Karpas-422 (cell line): ENCODE results near the gene IFITM10. TPM values are rescaled to one million over a fixed set of nuclear protein-coding genes. Genes with fewer than 3 reads are reported as not detected.
"Not testable (repeated sequence)": the region's sequence is repeated elsewhere in the genome, so short reads cannot be mapped to it uniquely, and the experiment has no call there.

Source experiments
- DNase-seq: peaks from one replicate; pipeline ENCODE4 v3.0.0-alpha.2; 2015
- H2AFZ ChIP-seq: fragments of 200-600 bp; sonication (generic); 2 replicates; pipeline ENCODE4 v1.6.1; 2014; ENCODE audit warnings: antibody characterized with exemption, low read length, mixed read lengths
- H3K27ac ChIP-seq: fragments of 200-600 bp; sonication (generic); 2 replicates; pipeline ENCODE4 v1.5.1; 2014; ENCODE audit warnings: mild to moderate bottlenecking, low read length, moderate library complexity
- H3K27me3 ChIP-seq: fragments of 200-600 bp; sonication (generic); 2 replicates; pipeline ENCODE4 v1.6.1; 2014; ENCODE audit warnings: low read length, mixed read lengths
- H3K36me3 ChIP-seq: fragments of 200-600 bp; sonication (generic); 2 replicates; pipeline ENCODE4 v1.6.1; 2014; ENCODE audit warnings: low read length, mixed read lengths; ENCODE audit not compliant: insufficient read depth
- H3K4me1 ChIP-seq: fragments of 200-600 bp; sonication (generic); 2 replicates; pipeline ENCODE4 v1.6.1; 2014; ENCODE audit warnings: mild to moderate bottlenecking, low read length, mixed read lengths
- H3K4me2 ChIP-seq: fragments of 200-600 bp; sonication (generic); 2 replicates; pipeline ENCODE4 v1.6.1; 2014; ENCODE audit warnings: low read length, low read depth, mild to moderate bottlenecking; ENCODE audit not compliant: poor library complexity, severe bottlenecking
- H3K4me3 ChIP-seq: fragments of 200-600 bp; sonication (generic); 2 replicates; pipeline ENCODE4 v1.5.1; 2014; ENCODE audit warnings: mild to moderate bottlenecking, antibody characterized with exemption, low read length, mixed read lengths
- H3K79me2 ChIP-seq: fragments of 200-600 bp; sonication (generic); 2 replicates; pipeline ENCODE4 v1.6.1; 2014; ENCODE audit warnings: mild to moderate bottlenecking, low read length, mixed read lengths
- H3K9ac ChIP-seq: fragments of 200-600 bp; sonication (generic); 2 replicates; pipeline ENCODE4 v1.6.0; 2014; ENCODE audit warnings: low read length
- H3K9me2 ChIP-seq: fragments of 200-600 bp; sonication (generic), shearing (Covaris generic); replicated peaks from 2 replicates; pipeline ENCODE4 v1.6.0; 2014; ENCODE audit warnings: mild to moderate bottlenecking, low read length, moderate library complexity; ENCODE audit not compliant: insufficient read depth
- H3K9me3 ChIP-seq: fragments of 300-700, 200-600 bp; sonication (generic); 2 replicates; pipeline ENCODE4 v1.6.1; 2014; ENCODE audit warnings: low read length, mixed read lengths
- H4K20me1 ChIP-seq: fragments of 200-600 bp; sonication (generic); 2 replicates; pipeline ENCODE4 v1.6.1; 2014; ENCODE audit warnings: mild to moderate bottlenecking, antibody characterized with exemption, low read length, low read depth; ENCODE audit not compliant: insufficient read depth
- total RNA-seq: library from RNA; depleted of rRNA; stranded (reverse); fragments of >200 nt; shearing (Covaris generic); gene quantifications from 2 replicates; pipeline ENCODE4 v1.2.3, GENCODE V29; 2014; ENCODE audit warnings: low replicate concordance; rRNA removed

The IFITM10 gene
- total RNA-seq, 1 experiment from 2014 or later: not detected

DNA sequence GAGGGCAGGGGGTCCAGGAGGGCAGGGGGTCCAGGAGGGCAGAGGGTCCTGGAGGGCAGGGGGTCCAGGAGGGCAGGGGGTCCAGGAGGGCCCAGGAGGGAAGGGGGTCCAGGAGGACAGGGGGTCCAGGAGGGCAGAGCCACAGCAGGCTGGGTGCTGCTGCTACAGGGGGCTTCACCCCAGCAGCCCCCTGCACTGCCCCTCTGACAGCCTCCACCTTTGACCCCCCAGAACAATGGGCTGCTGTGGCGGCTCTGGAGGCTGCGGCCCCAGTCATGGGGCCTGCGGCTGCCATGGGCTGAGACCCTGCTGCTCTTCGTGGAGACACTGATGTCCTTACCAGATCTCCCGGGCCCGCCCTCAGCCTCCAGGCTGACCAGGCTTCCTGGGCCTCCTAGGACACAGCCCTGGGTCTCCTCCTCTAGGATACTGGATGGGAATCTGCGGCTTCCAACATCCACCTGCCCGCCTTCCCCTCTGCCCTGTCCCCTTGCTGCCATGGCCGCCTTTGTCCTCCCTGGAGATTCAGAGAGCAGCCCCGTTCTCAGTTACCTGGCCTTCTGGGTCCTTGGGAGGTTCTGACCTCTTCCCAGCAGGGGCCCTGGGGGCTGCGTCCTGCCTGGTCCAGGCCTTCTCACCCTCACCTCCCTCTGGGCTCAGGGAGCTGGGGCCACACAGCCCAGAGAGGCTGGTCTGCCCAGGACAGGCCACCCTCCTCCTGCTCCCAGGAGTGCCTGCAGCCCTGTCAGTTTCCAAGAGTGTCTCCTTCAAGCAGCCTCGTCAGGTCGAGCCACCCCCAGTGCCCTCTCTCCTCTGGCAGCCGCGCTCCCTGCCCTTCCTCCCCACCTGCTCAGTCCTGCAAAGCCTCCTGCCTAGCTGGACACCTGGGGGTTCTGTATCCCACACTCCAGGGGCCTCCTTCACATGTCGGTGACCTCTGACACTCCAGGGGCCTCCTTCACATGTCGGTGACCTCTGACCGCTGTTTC lies 65.2 kb downstream of the IFITM10 start:
- H3K9ac ChIP-seq: not testable (repeated sequence)

DNA sequence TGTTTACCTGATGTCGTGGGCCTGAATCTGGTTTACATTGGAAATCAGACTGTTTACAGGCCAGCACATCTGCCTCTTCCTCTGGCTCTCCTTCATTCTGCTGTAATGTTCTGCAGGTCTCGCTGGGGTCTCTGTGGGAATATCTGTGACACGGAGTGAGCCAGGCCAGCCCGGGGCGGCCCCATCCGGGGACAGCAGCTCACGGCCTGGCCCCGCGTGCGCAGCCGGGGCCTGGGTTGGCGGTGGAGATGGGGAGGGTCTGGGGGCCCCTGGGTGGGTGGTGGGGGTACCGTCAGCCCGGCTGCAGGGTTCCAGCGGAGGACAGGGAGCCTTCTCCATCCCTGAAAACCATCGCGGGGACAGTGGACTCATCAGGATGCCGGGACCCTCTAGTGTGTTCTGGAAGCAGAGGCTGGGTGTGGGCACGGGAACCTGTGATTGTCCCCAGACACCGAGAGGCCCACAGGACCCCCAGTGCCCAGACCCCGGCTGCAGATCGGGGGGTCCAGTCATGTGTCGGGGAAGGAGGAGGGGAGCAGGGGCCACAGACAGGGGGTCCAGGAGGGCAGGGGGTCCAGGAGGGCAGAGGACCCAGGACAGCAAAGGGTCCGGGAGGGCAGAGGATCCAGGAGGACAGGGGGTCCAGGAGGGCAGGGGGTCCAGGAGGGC lies 66.4 kb downstream of the IFITM10 start:
- H3K27me3 ChIP-seq, H3K79me2 ChIP-seq, H2AFZ ChIP-seq, H3K4me2 ChIP-seq, H3K36me3 ChIP-seq, H3K4me3 ChIP-seq, H3K27ac ChIP-seq, H4K20me1 ChIP-seq, H3K9ac ChIP-seq, H3K9me3 ChIP-seq, H3K9me2 ChIP-seq, H3K4me1 ChIP-seq: not testable (repeated sequence)
- peak; percentile 19 for DNase-seq

More for the DNA sequence above, 65.2 kb downstream of the IFITM10 start:
- DNase-seq: peak; percentile 34
- H3K27ac ChIP-seq, H3K4me2 ChIP-seq, H3K9me3 ChIP-seq, H3K4me3 ChIP-seq, H3K36me3 ChIP-seq, H3K79me2 ChIP-seq, H4K20me1 ChIP-seq, H2AFZ ChIP-seq, H3K9me2 ChIP-seq, H3K4me1 ChIP-seq, H3K27me3 ChIP-seq: not testable (repeated sequence)

GRCh38 chr11:1683216-1683615 lies 67.2 kb downstream of the IFITM10 start:
- not testable (repeated sequence) for H3K4me3 ChIP-seq, H3K4me1 ChIP-seq, H4K20me1 ChIP-seq, H2AFZ ChIP-seq, H3K36me3 ChIP-seq, H3K9ac ChIP-seq, H3K9me3 ChIP-seq, H3K79me2 ChIP-seq, H3K27me3 ChIP-seq, H3K4me2 ChIP-seq, H3K27ac ChIP-seq, H3K9me2 ChIP-seq
- DNase-seq: peak; percentile 6

Other genes starting within 250 kb of the IFITM10 start
- not detected in 2 replicates for gene DUSP8, start 178.3 kb downstream of the IFITM10 start, total RNA-seq
- not detected in 2 replicates for gene KRTAP5-1, start 165.3 kb downstream of the IFITM10 start, total RNA-seq
- not detected in 2 replicates for gene KRTAP5-2, start 152.3 kb downstream of the IFITM10 start, total RNA-seq
- gene KRTAP5-3, start 142.1 kb downstream of the IFITM10 start, total RNA-seq: not detected in 2 replicates
- not detected in 2 replicates for gene KRTAP5-4, start 128.5 kb downstream of the IFITM10 start, total RNA-seq
- not detected in 2 replicates for gene KRTAP5-5, start 120.8 kb downstream of the IFITM10 start, total RNA-seq
- gene KRTAP5-6, start 53.4 kb downstream of the IFITM10 start, total RNA-seq: not detected in 2 replicates
- gene CTSD, start 13.3 kb upstream of the IFITM10 start, total RNA-seq: 26.1 and 52.8 TPM in 2 replicates
- gene SYT8, start 84.4 kb upstream of the IFITM10 start, total RNA-seq: 0.29 TPM in 1 of 2 replicates, not detected in the other
- 0.36 TPM in 1 of 2 replicates, not detected in the other for gene TNNI2, start 88.4 kb upstream of the IFITM10 start, total RNA-seq
- 46.9 and 115 TPM in 2 replicates for gene LSP1, start 102.5 kb upstream of the IFITM10 start, total RNA-seq
- gene PRR33, start 141.3 kb upstream of the IFITM10 start, total RNA-seq: not detected in 2 replicates
- gene TNNT3, start 169.1 kb upstream of the IFITM10 start, total RNA-seq: 0.25 TPM in 1 of 2 replicates, not detected in the other
- 76.2 and 192 TPM in 2 replicates for gene MRPL23, start 196.7 kb upstream of the IFITM10 start, total RNA-seq
- gene H19, start 247.2 kb upstream of the IFITM10 start, total RNA-seq: 59.7 and 65.5 TPM in 2 replicates